Neuronal stem cell (in vitro differentiated cells): ENCODE measurements around the gene ANKMY1. TPM values are rescaled to one million over a fixed set of nuclear protein-coding genes. Genes with fewer than 3 reads are reported as not detected.

ENCODE experiments used
- DNase-seq: peaks from one replicate; pipeline ENCODE4 v3.0.0-alpha.2; 2013; ENCODE audit warnings: low spot score
- H2AFZ ChIP-seq: one replicate; pipeline ENCODE4 v1.6.1; 2013; ENCODE audit warnings: mild to moderate bottlenecking, low read length, inconsistent platforms
- H2AK5ac ChIP-seq: 2 replicates; pipeline ENCODE4 v1.6.1; 2013; ENCODE audit warnings: low read depth, mild to moderate bottlenecking, inconsistent platforms, low read length, moderate library complexity, mixed read lengths
- H2BK120ac ChIP-seq: 2 replicates; pipeline ENCODE4 v1.6.1; 2013; ENCODE audit warnings: low read depth, mild to moderate bottlenecking, inconsistent platforms, low read length, moderate library complexity, mixed read lengths
- H2BK12ac ChIP-seq: one replicate; pipeline ENCODE4 v1.6.1; 2013; ENCODE audit warnings: low read length, inconsistent platforms
- H2BK15ac ChIP-seq: 2 replicates; pipeline ENCODE4 v1.6.1; 2013; ENCODE audit warnings: mild to moderate bottlenecking, low read length, inconsistent platforms, mixed read lengths
- H2BK5ac ChIP-seq: one replicate; pipeline ENCODE4 v1.6.1; 2013; ENCODE audit warnings: inconsistent platforms, mild to moderate bottlenecking, low read length, moderate library complexity
- H3K14ac ChIP-seq: one replicate; pipeline ENCODE4 v1.6.1; 2013; ENCODE audit warnings: low read length, inconsistent platforms
- H3K18ac ChIP-seq: 2 replicates; pipeline ENCODE4 v1.6.1; 2013; ENCODE audit warnings: low read length, inconsistent platforms
- H3K23ac ChIP-seq: 2 replicates; pipeline ENCODE4 v1.6.1; 2013; ENCODE audit warnings: low read depth, mild to moderate bottlenecking, mixed read lengths, low read length, inconsistent platforms; ENCODE audit not compliant: poor library complexity
- H3K27ac ChIP-seq: replicated peaks from 3 replicates; pipeline ENCODE4 v1.5.1; 2013; ENCODE audit warnings: low read length, inconsistent platforms
- H3K27me3 ChIP-seq, 3 experiments: 2 replicates each; pipeline ENCODE4 v1.6.1; 2013; ENCODE audit warnings: low read length in 3 of 3, mild to moderate bottlenecking in 2 of 3, inconsistent platforms in 1 of 3, low read depth in 1 of 3, mixed read lengths in 1 of 3, moderate library complexity in 1 of 3; ENCODE audit not compliant: control insufficient read depth in 3 of 3, insufficient read depth in 3 of 3
- H3K36me3 ChIP-seq, 2 donors: replicated peaks in 1 of 2; 2 replicates each; pipeline ENCODE4 v1.6.1; 2013; ENCODE audit warnings: low read length in 2 of 2; ENCODE audit not compliant: control insufficient read depth in 2 of 2, insufficient read depth in 2 of 2
- H3K4ac ChIP-seq: 2 replicates; pipeline ENCODE4 v1.6.1; 2013; ENCODE audit warnings: inconsistent platforms, mild to moderate bottlenecking, low read length, moderate library complexity
- H3K4me1 ChIP-seq, 2 donors: 1 replicate in 1 of 2; 2 replicates in 1 of 2; pipeline ENCODE4 v1.6.1; 2013; ENCODE audit warnings: low read length in 2 of 2, low read depth in 1 of 2; ENCODE audit not compliant: control insufficient read depth in 2 of 2, insufficient read depth in 1 of 2
- H3K4me2 ChIP-seq: one replicate; pipeline ENCODE4 v1.6.1; 2013; ENCODE audit warnings: mild to moderate bottlenecking, low read length, inconsistent platforms; ENCODE audit not compliant: insufficient read depth, poor library complexity, severe bottlenecking
- H3K4me3 ChIP-seq, 2 donors: 2 replicates each; pipeline ENCODE4 v1.5.1; 2013; ENCODE audit warnings: low read length in 2 of 2, mild to moderate bottlenecking in 2 of 2, inconsistent platforms in 1 of 2, moderate library complexity in 1 of 2
- H3K79me1 ChIP-seq: one replicate; pipeline ENCODE4 v1.6.1; 2013; ENCODE audit warnings: low read depth, mild to moderate bottlenecking, inconsistent platforms, low read length, moderate library complexity
- H3K9ac ChIP-seq: one replicate; pipeline ENCODE4 v1.6.1; 2013; ENCODE audit warnings: mild to moderate bottlenecking, low read depth, low read length, inconsistent platforms; ENCODE audit not compliant: poor library complexity
- H3K9me3 ChIP-seq, 2 donors: replicated peaks in 1 of 2; 2 replicates each; pipeline versions ENCODE3 to v1.6.1; 2013; ENCODE audit warnings: low read length in 2 of 2, mild to moderate bottlenecking in 2 of 2, inconsistent platforms in 1 of 2, low read depth in 1 of 2, mixed read lengths in 1 of 2, moderate library complexity in 1 of 2; ENCODE audit not compliant: control insufficient read depth in 2 of 2, insufficient read depth in 1 of 2
- H4K8ac ChIP-seq: one replicate; pipeline ENCODE4 v1.6.1; 2013; ENCODE audit warnings: low read depth, mild to moderate bottlenecking, inconsistent platforms, low read length, moderate library complexity
- H4K91ac ChIP-seq: one replicate; pipeline ENCODE4 v1.6.1; 2013; ENCODE audit warnings: low read length, low read depth, mild to moderate bottlenecking, inconsistent platforms; ENCODE audit not compliant: poor library complexity
- WGBS, 2 donors: extraction: QIAGEN DNeasy Blood & Tissue Kit; methylation state at CpG; one replicate each; pipeline ENCODE4 v1.1.7; 2013; ENCODE audit warnings: missing lambda C conversion rate in 2 of 2, mixed read lengths in 1 of 2; ENCODE audit not compliant: insufficient read length in 2 of 2, insufficient replicate concordance in 1 of 2; ENCODE audit errors: extremely low coverage in 2 of 2; 5-methylcytosine and 5-hydroxymethylcytosine counted together
- polyA plus RNA-seq, 2 experiments: library from polyadenylated mRNA; stranded (reverse); fragments of 200-250 nt; gene quantifications; one replicate each; pipeline ENCODE4 v1.2.3, GENCODE V29; 2013

Gene ANKMY1
- polyA plus RNA-seq (2013, experiment 1 of 2): 4.1 TPM
- 4.3 TPM for polyA plus RNA-seq (2013, experiment 2 of 2)

GRCh38 chr2:240557808-240558207 is at the start of gene ANKMY1:
Gene ANKMY1 (minus strand): TSS chr2:240557988. CDS start chr2:240557335, 653 bp downstream.
- Histone ChIP-seq H2BK15ac (peak within 1 kb of the TSS; percentile 45), H3K9ac (peak within 1 kb of the TSS; percentile 67), H3K4me1 (peaks cover 7% of the 10 kb centered on the region in 2 donors), H3K18ac (peak within 1 kb of the TSS; percentile 30), H3K4ac (no peak within 1 kb of the TSS), H3K27me3 (peaks cover 0 to 11% (median 0%) of the 10 kb centered on the region in 3 experiments), H3K9me3 (no peaks in the 10 kb centered on the region), H4K91ac (no peak within 1 kb of the TSS), H3K27ac (no peak within 1 kb of the TSS), H3K4me2 (peak within 1 kb of the TSS; percentile 65), H4K8ac (no peak within 1 kb of the TSS), H2BK12ac (no peak within 1 kb of the TSS), H3K4me3 (peak within 1 kb of the TSS in 1 of 2 donors; percentile 31), H2BK5ac (no peak within 1 kb of the TSS), H3K14ac (no peak within 1 kb of the TSS), H2AFZ (no peak within 1 kb of the TSS), H2AK5ac (peak within 1 kb of the TSS; percentile 23), H2BK120ac (no peak within 1 kb of the TSS), H3K36me3 (peaks cover 2 to 47% of the 10 kb centered on the region in 2 donors), H3K79me1 (peaks cover 11% of the 10 kb centered on the region), H3K23ac (peak within 1 kb of the TSS; percentile 13)
- DNase-seq: peak; percentile 78
- no CpG with 5 or more reads among the region's 47 CpGs for WGBS, 2 donors

GRCh38 chr2:240605867-240606743 is 48.3 kb upstream of the ANKMY1 start:
- Histone ChIP-seq H2AK5ac (no peak overlapping the region), H3K18ac (no peak overlapping the region), H3K27ac (no peak overlapping the region), H2BK120ac (no peak overlapping the region), H3K9me3 (no peaks in the 10 kb centered on the region), H3K4me1 (no peaks in the 10 kb centered on the region), H3K4me3 (no peak overlapping the region), H3K23ac (peak overlapping the region; percentile 81), H2BK12ac (no peak overlapping the region), H2AFZ (no peak overlapping the region), H2BK15ac (no peak overlapping the region), H3K4me2 (no peak overlapping the region), H4K91ac (no peak overlapping the region), H3K4ac (no peak overlapping the region), H3K9ac (peak overlapping the region; percentile 70), H4K8ac (no peak overlapping the region), H3K36me3 (peaks cover 0 to 2% of the 10 kb centered on the region in 2 donors), H3K79me1 (peaks cover 2% of the 10 kb centered on the region), H3K14ac (peak overlapping the region; percentile 41), H2BK5ac (no peak overlapping the region), H3K27me3 (no peaks in the 10 kb centered on the region)
- no CpG with 5 or more reads among the region's 12 CpGs for WGBS, 2 donors
- DNase-seq: no peak

GRCh38 chr2:240604939-240605716 is 47.3 kb upstream of the ANKMY1 start:
- Histone ChIP-seq H2AK5ac (peak overlapping the region; percentile 23), H3K27me3 (no peaks in the 10 kb centered on the region), H3K27ac (no peak overlapping the region), H3K18ac (no peak overlapping the region), H4K91ac (no peak overlapping the region), H2BK12ac (no peak overlapping the region), H3K4me1 (no peaks in the 10 kb centered on the region), H3K4me2 (no peak overlapping the region), H3K36me3 (peaks cover 0 to 2% of the 10 kb centered on the region in 2 donors), H3K9me3 (no peaks in the 10 kb centered on the region), H3K23ac (peak overlapping the region; percentile 69), H2BK120ac (no peak overlapping the region), H2AFZ (peak overlapping the region; percentile 90), H2BK15ac (no peak overlapping the region), H3K4ac (no peak overlapping the region), H3K9ac (no peak overlapping the region), H2BK5ac (no peak overlapping the region), H3K14ac (no peak overlapping the region), H4K8ac (no peak overlapping the region), H3K4me3 (peak overlapping the region in 1 of 2 donors; percentile 41), H3K79me1 (peaks cover 2% of the 10 kb centered on the region)
- DNase-seq: no peak
- WGBS, 2 donors: no CpG with 5 or more reads among the region's 19 CpGs
